ENCODE data around the gene CLIC5. TPM values are rescaled to one million over a fixed set of nuclear protein-coding genes. Genes with fewer than 3 reads are reported as not detected.

CLIC5 gene
- polyA plus RNA-seq, 1 donor: 111 TPM

DNA sequence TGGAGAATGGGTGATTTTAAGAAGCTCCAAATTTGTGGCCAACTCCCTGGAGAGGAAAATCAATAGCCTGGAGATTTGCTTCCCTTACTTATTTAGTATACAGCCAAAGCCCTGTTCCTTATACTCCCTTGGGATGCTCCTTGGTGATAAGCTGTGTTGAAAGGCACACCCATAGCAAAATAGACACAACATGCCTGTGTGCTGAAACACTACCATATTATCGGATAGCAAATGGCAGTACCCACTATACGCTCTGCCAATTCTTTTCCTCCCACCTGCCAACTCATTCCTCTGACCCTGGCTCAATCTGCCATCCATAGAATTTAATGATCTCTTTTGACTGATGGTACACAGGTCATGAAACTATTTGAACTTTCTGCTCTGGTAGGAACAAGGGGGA is 98.2 kb downstream of the CLIC5 start:
- no peak overlapping the region for H3K4me3 ChIP-seq (ENCODE audit: low read length)
- no peak for DNase-seq
- H3K4me1 ChIP-seq (ENCODE audit: control insufficient read depth, insufficient read depth, low read length): no peaks in the 10 kb centered on the region
- no peaks in the 10 kb centered on the region for H3K27me3 ChIP-seq (ENCODE audit: control insufficient read depth, insufficient read depth, low read length)
- 100% methylated on average over 1 of the region's 2 CpGs for WGBS (ENCODE audit: insufficient coverage, low lambda C conversion rate)
- no peak overlapping the region for H3K27ac ChIP-seq (ENCODE audit: low read length)
- no peaks in the 10 kb centered on the region for H3K9me3 ChIP-seq (ENCODE audit: control insufficient read depth, low read depth, low read length)
- peaks cover 10% of the 10 kb centered on the region for H3K36me3 ChIP-seq (ENCODE audit: control insufficient read depth, insufficient read depth, low read length)

DNA sequence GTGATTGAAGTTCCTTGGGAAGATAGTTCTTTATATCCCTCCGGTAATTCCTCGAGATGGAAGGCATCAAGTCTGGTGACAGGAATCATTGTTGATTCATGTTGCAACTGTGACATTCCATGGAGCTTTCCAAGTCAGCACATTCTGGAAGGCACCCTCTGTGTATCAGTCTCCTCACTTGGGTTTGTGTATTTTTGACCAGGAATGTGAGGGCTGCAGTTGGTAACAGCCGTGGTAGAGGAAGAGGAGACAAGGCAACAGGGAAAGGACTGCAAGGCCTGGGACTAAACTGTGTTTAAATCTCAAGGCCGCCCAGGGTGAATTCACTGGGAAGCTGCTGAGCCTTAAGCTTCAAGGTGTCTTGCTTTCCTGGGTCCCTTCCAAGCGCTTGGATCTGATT is 99.0 kb downstream of the CLIC5 start:
- peaks cover 15% of the 10 kb centered on the region for H3K36me3 ChIP-seq (ENCODE audit: control insufficient read depth, insufficient read depth, low read length)
- no peak for DNase-seq
- H3K9me3 ChIP-seq (ENCODE audit: control insufficient read depth, low read depth, low read length): no peaks in the 10 kb centered on the region

DNA sequence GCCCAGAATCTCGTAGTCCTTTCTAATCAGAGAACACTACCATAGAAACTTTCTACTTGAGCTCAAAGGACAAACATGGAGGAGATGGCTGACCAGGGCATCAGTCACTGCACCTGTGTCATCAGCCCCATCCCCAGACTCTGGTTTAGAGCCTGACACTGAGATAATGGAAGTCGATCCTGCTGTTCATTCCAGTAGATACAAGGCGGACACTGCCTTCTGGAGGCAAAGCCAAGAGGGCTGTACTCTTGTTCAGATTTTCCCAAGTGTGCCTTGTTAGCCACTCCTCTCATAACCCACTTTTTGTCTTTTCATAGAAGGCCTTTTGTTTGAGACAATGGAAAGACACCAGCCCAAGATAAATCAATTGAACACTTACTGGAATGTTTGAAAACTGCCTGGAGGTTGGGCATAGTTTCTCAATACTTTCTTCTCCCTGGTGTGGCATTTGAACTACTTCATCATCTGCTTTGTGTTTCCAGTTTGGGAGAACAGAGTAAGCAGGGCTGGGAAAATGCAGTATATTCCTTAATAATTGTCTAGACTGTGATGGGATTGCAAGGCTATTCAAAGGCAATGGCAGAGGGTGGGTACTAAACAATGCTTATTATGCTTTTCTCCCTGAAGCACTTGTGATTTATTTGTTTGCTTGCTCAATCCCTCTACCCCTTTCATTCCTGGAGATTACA is 99.7 kb downstream of the CLIC5 start:
- no peaks in the 10 kb centered on the region for H3K27me3 ChIP-seq (ENCODE audit: control insufficient read depth, insufficient read depth, low read length)
- WGBS (ENCODE audit: insufficient coverage, low lambda C conversion rate): no CpG with 5 or more reads among the region's 3 CpGs
- no peaks in the 10 kb centered on the region for H3K9me3 ChIP-seq (ENCODE audit: control insufficient read depth, low read depth, low read length)
- no peak overlapping the region for H3K4me3 ChIP-seq (ENCODE audit: low read length)
- no peak overlapping the region for H3K27ac ChIP-seq (ENCODE audit: low read length)
- no peaks in the 10 kb centered on the region for H3K4me1 ChIP-seq (ENCODE audit: control insufficient read depth, insufficient read depth, low read length)
- no peak for DNase-seq
- H3K36me3 ChIP-seq (ENCODE audit: control insufficient read depth, insufficient read depth, low read length): peaks cover 19% of the 10 kb centered on the region

More for the DNA sequence above, 99.0 kb downstream of the CLIC5 start:
- H3K4me1 ChIP-seq (ENCODE audit: control insufficient read depth, insufficient read depth, low read length): no peaks in the 10 kb centered on the region
- no peak overlapping the region for H3K4me3 ChIP-seq (ENCODE audit: low read length)
- no CpG with 5 or more reads among the region's 5 CpGs for WGBS (ENCODE audit: insufficient coverage, low lambda C conversion rate)
- no peak overlapping the region for H3K27ac ChIP-seq (ENCODE audit: low read length)
- H3K27me3 ChIP-seq (ENCODE audit: control insufficient read depth, insufficient read depth, low read length): no peaks in the 10 kb centered on the region

- DNase-seq: no peak
- Histone ChIP-seq H3K9me3 (ENCODE audit: control insufficient read depth, low read depth, low read length) (no peaks in the 10 kb centered on the region), H3K4me1 (ENCODE audit: control insufficient read depth, insufficient read depth, low read length) (no peaks in the 10 kb centered on the region), H3K27me3 (ENCODE audit: control insufficient read depth, insufficient read depth, low read length) (no peaks in the 10 kb centered on the region), H3K4me3 (ENCODE audit: low read length) (no peak overlapping the region), H3K36me3 (ENCODE audit: control insufficient read depth, insufficient read depth, low read length) (peaks cover 24% of the 10 kb centered on the region), H3K27ac (ENCODE audit: low read length) (no peak overlapping the region)
- 83% methylated on average over 2 of the region's 7 CpGs for WGBS (ENCODE audit: insufficient coverage, low lambda C conversion rate)
Measured at GRCh38 chr6:45911691-45912090, 104.0 kb downstream of the CLIC5 start.

DNA sequence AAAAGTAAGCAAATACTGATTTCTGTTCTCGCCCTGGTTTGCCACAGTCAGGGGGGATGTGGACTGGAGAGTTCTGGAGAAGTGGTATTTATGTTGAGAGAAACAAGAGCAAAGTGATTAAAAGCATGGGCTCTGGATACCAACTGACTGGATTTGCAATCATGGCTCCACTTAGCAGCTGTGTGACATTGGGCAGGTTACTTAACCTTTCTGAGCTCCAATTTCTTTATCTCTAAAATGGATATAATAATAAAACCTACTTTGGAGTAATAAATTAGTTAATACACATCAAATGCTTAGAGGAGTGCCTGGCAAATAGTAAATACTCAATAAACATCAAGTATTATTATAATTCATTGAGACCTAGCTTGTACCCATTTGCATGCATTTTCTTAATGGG is 111.7 kb downstream of the CLIC5 start:
- no peak for DNase-seq
- 100% methylated on average over 1 of the region's 1 CpG for WGBS (ENCODE audit: insufficient coverage, low lambda C conversion rate)
- H3K4me1 ChIP-seq (ENCODE audit: control insufficient read depth, insufficient read depth, low read length): no peaks in the 10 kb centered on the region
- H3K36me3 ChIP-seq (ENCODE audit: control insufficient read depth, insufficient read depth, low read length): peaks cover 19% of the 10 kb centered on the region
- no peak overlapping the region for H3K27ac ChIP-seq (ENCODE audit: low read length)
- no peaks in the 10 kb centered on the region for H3K27me3 ChIP-seq (ENCODE audit: control insufficient read depth, insufficient read depth, low read length)
- no peak overlapping the region for H3K4me3 ChIP-seq (ENCODE audit: low read length)
- no peaks in the 10 kb centered on the region for H3K9me3 ChIP-seq (ENCODE audit: control insufficient read depth, low read depth, low read length)

GRCh38 chr6:45902984-45903383 is 112.7 kb downstream of the CLIC5 start:
- WGBS (ENCODE audit: insufficient coverage, low lambda C conversion rate): 100% methylated on average over 1 of the region's 15 CpGs
- Histone ChIP-seq H3K4me1 (ENCODE audit: control insufficient read depth, insufficient read depth, low read length) (no peaks in the 10 kb centered on the region), H3K27ac (ENCODE audit: low read length) (no peak overlapping the region), H3K27me3 (ENCODE audit: control insufficient read depth, insufficient read depth, low read length) (no peaks in the 10 kb centered on the region), H3K36me3 (ENCODE audit: control insufficient read depth, insufficient read depth, low read length) (peaks cover 19% of the 10 kb centered on the region), H3K9me3 (ENCODE audit: control insufficient read depth, low read depth, low read length) (no peaks in the 10 kb centered on the region), H3K4me3 (ENCODE audit: low read length) (no peak overlapping the region)
- no peak for DNase-seq

DNA sequence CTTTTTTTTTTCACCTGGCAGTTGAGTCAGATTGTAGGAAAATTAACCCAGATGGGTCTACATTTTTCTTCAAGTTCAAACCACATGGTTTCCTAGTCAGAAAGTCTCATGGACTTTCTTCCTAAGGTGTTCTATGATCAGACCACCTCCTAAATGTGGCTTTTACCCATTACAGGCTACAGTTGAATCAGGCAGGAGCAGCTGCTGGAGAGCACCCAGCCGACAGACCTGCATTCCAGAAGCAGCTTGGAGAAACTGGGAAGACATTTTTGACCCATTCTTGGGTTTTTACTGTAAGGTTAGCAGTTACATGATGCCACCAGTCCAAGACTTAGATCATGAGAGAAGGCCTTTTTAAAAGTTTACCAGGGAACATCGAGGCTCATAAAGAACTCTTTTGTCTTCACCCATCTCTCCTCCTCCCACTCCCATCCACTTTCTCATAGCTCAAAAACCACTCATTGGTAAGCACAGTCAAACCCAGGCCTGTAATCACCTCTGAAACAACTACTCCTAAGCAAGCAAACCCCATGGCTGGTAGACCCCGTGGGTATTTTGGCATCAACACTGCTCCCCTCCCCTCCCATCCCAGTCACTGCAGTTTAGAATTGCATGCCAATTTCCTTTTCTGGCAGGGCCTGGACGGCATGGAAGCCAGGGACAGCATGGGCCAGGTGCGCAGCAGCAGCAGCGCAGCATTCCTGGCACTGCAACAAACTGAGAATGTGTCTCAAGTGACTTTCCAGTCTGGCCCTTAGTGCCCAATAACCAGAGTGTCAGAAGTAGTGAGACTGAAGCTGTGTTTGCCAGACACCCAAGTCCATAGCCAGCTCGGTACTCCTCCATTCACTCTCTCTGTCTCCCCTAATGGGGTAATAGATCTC is 113.7 kb downstream of the CLIC5 start:
- no peaks in the 10 kb centered on the region for H3K4me1 ChIP-seq (ENCODE audit: control insufficient read depth, insufficient read depth, low read length)
- no peaks in the 10 kb centered on the region for H3K27me3 ChIP-seq (ENCODE audit: control insufficient read depth, insufficient read depth, low read length)
- peaks cover 19% of the 10 kb centered on the region for H3K36me3 ChIP-seq (ENCODE audit: control insufficient read depth, insufficient read depth, low read length)
- H3K9me3 ChIP-seq (ENCODE audit: control insufficient read depth, low read depth, low read length): no peaks in the 10 kb centered on the region
- H3K27ac ChIP-seq (ENCODE audit: low read length): no peak overlapping the region
- H3K4me3 ChIP-seq (ENCODE audit: low read length): no peak overlapping the region
- WGBS (ENCODE audit: insufficient coverage, low lambda C conversion rate): no CpG with 5 or more reads among the region's 7 CpGs
- no peak for DNase-seq

- H3K36me3 ChIP-seq (ENCODE audit: control insufficient read depth, insufficient read depth, low read length): peaks cover 19% of the 10 kb centered on the region
- no peak overlapping the region for H3K4me3 ChIP-seq (ENCODE audit: low read length)
- WGBS (ENCODE audit: insufficient coverage, low lambda C conversion rate): no CpG with 5 or more reads among the region's 9 CpGs
- no peaks in the 10 kb centered on the region for H3K27me3 ChIP-seq (ENCODE audit: control insufficient read depth, insufficient read depth, low read length)
- no peaks in the 10 kb centered on the region for H3K4me1 ChIP-seq (ENCODE audit: control insufficient read depth, insufficient read depth, low read length)
- no peaks in the 10 kb centered on the region for H3K9me3 ChIP-seq (ENCODE audit: control insufficient read depth, low read depth, low read length)
- no peak overlapping the region for H3K27ac ChIP-seq (ENCODE audit: low read length)
- DNase-seq: no peak
Measured at GRCh38 chr6:45900808-45901752, 114.6 kb downstream of the CLIC5 start.

- Histone ChIP-seq H3K4me1 (ENCODE audit: control insufficient read depth, insufficient read depth, low read length) (no peaks in the 10 kb centered on the region), H3K27me3 (ENCODE audit: control insufficient read depth, insufficient read depth, low read length) (no peaks in the 10 kb centered on the region), H3K36me3 (ENCODE audit: control insufficient read depth, insufficient read depth, low read length) (peaks cover 19% of the 10 kb centered on the region), H3K9me3 (ENCODE audit: control insufficient read depth, low read depth, low read length) (no peaks in the 10 kb centered on the region), H3K4me3 (ENCODE audit: low read length) (no peak overlapping the region), H3K27ac (ENCODE audit: low read length) (no peak overlapping the region)
- DNase-seq: no peak
- WGBS (ENCODE audit: insufficient coverage, low lambda C conversion rate): 87% methylated on average over 3 of the region's 4 CpGs
Measured at GRCh38 chr6:45899683-45899946, 116.0 kb downstream of the CLIC5 start.

DNA sequence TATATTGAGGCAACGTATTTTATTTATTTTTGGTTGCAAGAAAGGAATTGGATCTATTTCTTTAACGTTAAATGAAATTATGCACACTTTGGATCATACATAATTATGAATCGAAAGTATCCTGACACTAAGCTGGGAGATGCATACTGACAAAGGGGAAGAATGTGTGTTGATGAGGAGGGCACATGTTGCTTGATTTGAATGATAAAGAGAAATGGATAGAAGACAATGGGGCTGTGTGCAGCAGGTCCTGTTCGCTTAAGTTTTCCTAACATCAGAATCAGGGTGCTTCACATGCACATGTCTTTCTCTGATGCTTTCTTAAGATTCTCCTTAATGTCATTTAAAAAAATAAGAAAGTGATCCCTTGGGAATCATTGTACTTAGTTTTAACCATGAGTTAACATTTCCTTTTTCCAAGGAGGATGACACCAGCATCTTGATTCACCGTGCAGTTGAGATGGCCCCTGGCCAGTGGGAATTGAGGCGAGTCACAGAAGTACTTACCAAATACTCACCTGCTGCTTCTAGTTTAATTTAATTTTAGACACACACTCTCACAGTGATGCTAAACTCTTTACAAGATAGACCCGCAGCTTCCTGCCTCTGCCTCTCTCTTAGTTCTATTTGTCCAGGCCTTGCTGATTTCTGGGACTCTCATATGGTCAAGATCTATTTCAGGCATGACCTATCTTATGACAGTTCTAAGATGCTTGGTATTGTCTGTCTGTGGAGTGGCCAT is 116.5 kb downstream of the CLIC5 start:
- Histone ChIP-seq H3K27ac (ENCODE audit: low read length) (no peak overlapping the region), H3K4me3 (ENCODE audit: low read length) (no peak overlapping the region), H3K4me1 (ENCODE audit: control insufficient read depth, insufficient read depth, low read length) (no peaks in the 10 kb centered on the region), H3K27me3 (ENCODE audit: control insufficient read depth, insufficient read depth, low read length) (no peaks in the 10 kb centered on the region), H3K36me3 (ENCODE audit: control insufficient read depth, insufficient read depth, low read length) (peaks cover 19% of the 10 kb centered on the region), H3K9me3 (ENCODE audit: control insufficient read depth, low read depth, low read length) (no peaks in the 10 kb centered on the region)
- no peak for DNase-seq
- 100% methylated on average over 2 of the region's 7 CpGs for whole genome bisulfite sequencing (ENCODE audit: insufficient coverage, low lambda C conversion rate)

Data from large intestine (tissue), 3 donors.